GM21390 (cell line): Measurements from ENCODE around the gene PITRM1.

ENCODE experiments used
- ATAC-seq: cut with Tn5 transposase; IDR thresholded peaks from one replicate; pipeline ENCODE4 v1.9.1; 2021; ENCODE audit not compliant: unreplicated experiment

PITRM1 gene

GRCh38 chr10:3141351-3142005, 31.1 kb downstream of the PITRM1 start:
- ATAC-seq = no peak

GRCh38 chr10:3140280-3140679, 32.3 kb downstream of the PITRM1 start:
- ATAC-seq = no peak

GRCh38 chr10:3139216-3139910, 33.2 kb downstream of the PITRM1 start:
- ATAC-seq = no peak

- ATAC-seq = no peak
Observed at GRCh38 chr10:3137958-3138726, 34.4 kb downstream of the PITRM1 start.

GRCh38 chr10:3136763-3137611, 35.6 kb downstream of the PITRM1 start:
- no peak for ATAC-seq

- no peak for ATAC-seq
Observed at GRCh38 chr10:3136336-3136735, 36.2 kb downstream of the PITRM1 start.

GRCh38 chr10:3135006-3135405, 37.6 kb downstream of the PITRM1 start:
- ATAC-seq = no peak

- no peak for ATAC-seq
Observed at GRCh38 chr10:3133948-3134347, 38.6 kb downstream of the PITRM1 start.

- no peak for ATAC-seq
Observed at GRCh38 chr10:3132036-3133025, 40.3 kb downstream of the PITRM1 start.

GRCh38 chr10:3131098-3131497, 41.5 kb downstream of the PITRM1 start:
- ATAC-seq = no peak

- no peak for ATAC-seq
Observed at GRCh38 chr10:3129581-3130340, 42.8 kb downstream of the PITRM1 start.

- ATAC-seq = no peak
Observed at GRCh38 chr10:3128379-3129130, 44.0 kb downstream of the PITRM1 start.

GRCh38 chr10:3127921-3128320, 44.7 kb downstream of the PITRM1 start:
- ATAC-seq = no peak

- no peak for ATAC-seq
Observed at GRCh38 chr10:3126741-3127346, 45.7 kb downstream of the PITRM1 start.

GRCh38 chr10:3126249-3126648, 46.3 kb downstream of the PITRM1 start:
- no peak for ATAC-seq

- ATAC-seq = no peak
Observed at GRCh38 chr10:3125527-3126170, 46.9 kb downstream of the PITRM1 start.

- no peak for ATAC-seq
Observed at GRCh38 chr10:3124412-3125175, 48.0 kb downstream of the PITRM1 start.
